ENCODE results near the gene VASP. TPM values are rescaled to one million over a fixed set of nuclear protein-coding genes. Genes with fewer than 3 reads are reported as not detected.
A peak's percentile ranks its signal among the peaks of the same experiment; 100 is the strongest.

Gene VASP
- total RNA-seq, 1 experiment from 2014 or later, result 152 TPM

GRCh38 chr19:45467456-45468158 lies 39.7 kb upstream of the VASP start, which contains the start of gene FOSB:
Gene FOSB, plus strand, starts transcription at chr19:45467996. Its CDS starts 591 bp downstream, at chr19:45468587.
- TF ChIP-seq RAD21 (IDR thresholded peaks at IDR 0.05; ENCODE audit: low read depth) (no peak), POLR2A (IDR thresholded peaks at IDR 0.05; ENCODE audit: borderline replicate concordance, extremely low read depth, insufficient read depth, insufficient read length) (peak; percentile 96), MAX (IDR thresholded peaks at IDR 0.05) (peak; percentile 65; the same call in 1 of the 2 replicates), CTCF (IDR thresholded peaks at IDR 0.05 in 2 of 3, conservative IDR thresholded peaks at IDR 0.05 in 1 of 3; ENCODE audit: borderline replicate concordance in 1 of 3, insufficient read depth in 1 of 3, low read depth in 2 of 3, low read length in 2 of 3) (0 out of 6 replicates have a peak, but pooled peaks of 1 of the 3 experiments have one; percentile 19), SIN3A (IDR thresholded peaks at IDR 0.05; ENCODE audit: low read depth) (peak; percentile 91), YY1 (IDR thresholded peaks at IDR 0.05; ENCODE audit: extremely low read depth, insufficient replicate concordance, low read depth, low read length) (no peak), SRF (IDR thresholded peaks at IDR 0.05; ENCODE audit: low read depth) (peak; percentile 100), POLR2AphosphoS5 (IDR thresholded peaks at IDR 0.05; ENCODE audit: low read depth, low read length) (peak; percentile 96), SP1 (IDR thresholded peaks at IDR 0.05; ENCODE audit: low read depth) (peak; percentile 72), TCF7L2 (IDR thresholded peaks at IDR 0.05; ENCODE audit: borderline replicate concordance, extremely low read depth, insufficient read depth, insufficient read length) (peak; percentile 81)
- H2AFZ ChIP-seq (ENCODE audit: low read depth, low read length, poor library complexity, severe bottlenecking), result peak within 1 kb of the TSS; percentile 66
- DNase-seq (ENCODE audit: low read depth, low spot score) (peak; percentile 91), ATAC-seq (peak; percentile 17)
- peak within 1 kb of the TSS; percentile 100 for H3K4me2 ChIP-seq (ENCODE audit: low read length)
- RAD21 ChIA-PET (ENCODE audit: low non-redundant PET in 1 of 2, low total read pairs in 2 of 2, uncharacterized antibody in 2 of 2, unreplicated experiment in 2 of 2), result interaction anchor here (0.7 to 2.0 kb wide), 4 partner anchors 11 to 28 kb away, joined by 3 to 5 read pairs (median 4); no protein-coding TSS in a partner anchor
- H3K9ac ChIP-seq (ENCODE audit: low read length), result peak within 1 kb of the TSS; percentile 99
- peaks cover 4 to 43% of the 10 kb centered on the region in 2 experiments for H3K4me1 ChIP-seq (ENCODE audit: control insufficient read depth in 1 of 2, insufficient read depth in 2 of 2, low read length in 2 of 2)
- BruUV-seq (replicated peaks), result no TSS peak
- no peaks in the 10 kb centered on the region; the same call in 1 of the 2 replicates for H4K20me1 ChIP-seq (ENCODE audit: insufficient read depth)
- H3K9me2 ChIP-seq (ENCODE audit: insufficient read depth), result no peaks in the 10 kb centered on the region
- CTCF ChIA-PET, result interaction anchor here (0.7 to 4.7 kb wide), 12 partner anchors 9 to 174 kb away, joined by 3 to 56 read pairs (median 4); no protein-coding TSS in a partner anchor
- H3K27ac ChIP-seq (ENCODE audit: low read depth, low read length), result peak within 1 kb of the TSS; percentile 78
- H3K9me3 ChIP-seq (ENCODE audit: control insufficient read depth in 1 of 2, insufficient read depth in 1 of 2, low read depth in 1 of 2, low read length in 2 of 2), result no peaks in the 10 kb centered on the region
- H3K4me3 ChIP-seq (replicated peaks in 1 of 2; ENCODE audit: low read depth in 1 of 2, low read length in 2 of 2), result peak within 1 kb of the TSS; percentile 74 to 97
- H3K27me3 ChIP-seq (ENCODE audit: insufficient read depth, low read length), result no peaks in the 10 kb centered on the region
- peaks cover 23% of the 10 kb centered on the region; the same call in 1 of the 2 replicates for H3K79me2 ChIP-seq (ENCODE audit: insufficient read depth, low read length)
- H3K36me3 ChIP-seq (ENCODE audit: control insufficient read depth in 1 of 2, insufficient read depth in 2 of 2, low read length in 2 of 2), result no peaks in the 10 kb centered on the region; a peak in 1 of 4 replicates
- POLR2A ChIA-PET, result interaction anchor here (0.6 to 5.4 kb wide), 29 partner anchors 9 to 225 kb away, joined by 3 to 72 read pairs (median 4); partner anchors contain the start of genes GIPR and PPP1R13L
- intact Hi-C loops (cut with micrococcal nuclease), result loop anchor here (1.0 kb wide), 1 partner anchor 12 kb away; no protein-coding TSS in a partner anchor
